ENCODE data around the gene TENM4. TPM values are rescaled to one million over a fixed set of nuclear protein-coding genes. Genes with fewer than 3 reads are reported as not detected.

Gene TENM4
- total and polyA plus RNA-seq, 2 of the 13 experiments (the other 11 are each of a cell fraction or from before 2014, with no cell fraction given): not detected

DNA sequence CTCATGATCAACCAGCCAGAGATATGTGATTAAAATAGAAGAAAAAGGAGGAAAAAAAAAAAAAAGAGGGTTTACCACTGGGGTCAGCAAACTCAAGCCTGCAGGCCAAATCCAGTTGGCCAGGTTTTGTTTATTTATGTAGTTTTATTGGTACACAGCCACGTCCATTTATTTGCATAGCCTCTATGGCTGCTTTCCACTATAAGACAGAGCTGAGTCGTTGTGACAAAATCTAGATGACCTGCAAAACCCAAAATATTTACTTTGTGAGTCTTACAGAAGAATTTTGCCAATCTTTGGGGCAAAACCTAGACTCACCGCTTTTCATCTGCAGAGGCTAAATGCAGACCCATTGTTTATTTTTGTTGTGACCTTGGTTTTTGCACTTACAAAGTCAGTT, 87.1 kb downstream of the TENM4 start:
- Histone ChIP-seq H3K27me3 (ENCODE audit: control insufficient read depth in 1 of 2, insufficient read depth in 2 of 2, low read length in 2 of 2) (no peaks in the 10 kb centered on the region), H2AFZ (ENCODE audit: low read length) (no peak overlapping the region), H3K79me2 (ENCODE audit: insufficient read depth, low read length) (no peaks in the 10 kb centered on the region), H4K20me1 (ENCODE audit: insufficient read depth, low read length) (no peaks in the 10 kb centered on the region), H3K4me3 (replicated peaks in 1 of 3; ENCODE audit: insufficient read depth in 1 of 3, low read depth in 2 of 3, low read length in 3 of 3) (no peak overlapping the region), H3K4me2 (ENCODE audit: low read depth, low read length) (no peak overlapping the region), H3K4me1 (ENCODE audit: insufficient read depth, low read length) (no peaks in the 10 kb centered on the region), H3K36me3 (replicated peaks in 1 of 2; ENCODE audit: control insufficient read depth in 1 of 2, insufficient read depth in 2 of 2, low read length in 2 of 2) (no peaks in the 10 kb centered on the region), H3K9ac (ENCODE audit: insufficient read depth, low read depth, low read length) (no peak overlapping the region), H3K9me3 (ENCODE audit: low read length) (no peaks in the 10 kb centered on the region), H3K27ac (ENCODE audit: extremely low read length, insufficient read depth, low read length) (no peak overlapping the region)
- intact Hi-C loops (cut with micrococcal nuclease; ENCODE audit: unreplicated experiment): no loop called here
- WGBS (ENCODE audit: low lambda C conversion rate): 17% methylated on average over 3 of the region's 3 CpGs
- no peak for ATAC-seq
- no TSS peak for BruUV-seq (replicated peaks)
- DNase-seq (ENCODE audit: low spot score): no peak
- POLR2A ChIA-PET: no interaction called here
- CTCF ChIA-PET (ENCODE audit: low intra/inter-chr PET ratio, low total read pairs): no interaction called here
- no peak for FAIRE-seq
- in situ Hi-C loops (cut with HindIII; ENCODE audit: extremely low pct_ligation_motif_present, low pct_unique_long_range_greater_than_20kb): no loop called here
- TF ChIP-seq MAF1 (CRISPR knock-in tag; IDR thresholded peaks at IDR 0.05; ENCODE audit: borderline replicate concordance) (no peak), MYNN (CRISPR knock-in tag; IDR thresholded peaks at IDR 0.05; ENCODE audit: low read depth) (no peak), ZNF124 (CRISPR knock-in tag; IDR thresholded peaks at IDR 0.05) (no peak), ZNF207 (IDR thresholded peaks at IDR 0.05; ENCODE audit: borderline replicate concordance) (no peak), ZNF850 (CRISPR knock-in tag; conservative IDR thresholded peaks at IDR 0.05) (no peak), NFKBIZ (CRISPR knock-in tag; IDR thresholded peaks at IDR 0.05) (no peak), HOXA3 (CRISPR knock-in tag; IDR thresholded peaks at IDR 0.05) (no peak), HNF4G (IDR thresholded peaks at IDR 0.05; ENCODE audit: borderline replicate concordance, low read depth, low read length) (no peak), HNF4G (CRISPR knock-in tag; IDR thresholded peaks at IDR 0.05; ENCODE audit: borderline replicate concordance, low read depth) (no peak), ZNF136 (CRISPR knock-in tag; IDR thresholded peaks at IDR 0.05; ENCODE audit: low read depth) (no peak), ZNF7 (CRISPR knock-in tag; IDR thresholded peaks at IDR 0.05) (no peak), ZNF431 (CRISPR knock-in tag; IDR thresholded peaks at IDR 0.05; ENCODE audit: borderline replicate concordance, low read depth) (no peak), RFX3 (CRISPR knock-in tag; IDR thresholded peaks at IDR 0.05) (no peak), HNF4A (CRISPR knock-in tag; IDR thresholded peaks at IDR 0.05) (no peak), ZNF841 (CRISPR knock-in tag; IDR thresholded peaks at IDR 0.05; ENCODE audit: borderline replicate concordance) (no peak)
- TF ChIP-seq, protein P1, sequence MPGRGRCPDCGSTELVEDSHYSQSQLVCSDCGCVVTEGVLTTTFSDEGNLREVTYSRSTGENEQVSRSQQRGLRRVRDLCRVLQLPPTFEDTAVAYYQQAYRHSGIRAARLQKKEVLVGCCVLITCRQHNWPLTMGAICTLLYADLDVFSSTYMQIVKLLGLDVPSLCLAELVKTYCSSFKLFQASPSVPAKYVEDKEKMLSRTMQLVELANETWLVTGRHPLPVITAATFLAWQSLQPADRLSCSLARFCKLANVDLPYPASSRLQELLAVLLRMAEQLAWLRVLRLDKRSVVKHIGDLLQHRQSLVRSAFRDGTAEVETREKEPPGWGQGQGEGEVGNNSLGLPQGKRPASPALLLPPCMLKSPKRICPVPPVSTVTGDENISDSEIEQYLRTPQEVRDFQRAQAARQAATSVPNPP (CRISPR knock-in tag; IDR thresholded peaks at IDR 0.05): no peak
- TF ChIP-seq, protein P2, sequence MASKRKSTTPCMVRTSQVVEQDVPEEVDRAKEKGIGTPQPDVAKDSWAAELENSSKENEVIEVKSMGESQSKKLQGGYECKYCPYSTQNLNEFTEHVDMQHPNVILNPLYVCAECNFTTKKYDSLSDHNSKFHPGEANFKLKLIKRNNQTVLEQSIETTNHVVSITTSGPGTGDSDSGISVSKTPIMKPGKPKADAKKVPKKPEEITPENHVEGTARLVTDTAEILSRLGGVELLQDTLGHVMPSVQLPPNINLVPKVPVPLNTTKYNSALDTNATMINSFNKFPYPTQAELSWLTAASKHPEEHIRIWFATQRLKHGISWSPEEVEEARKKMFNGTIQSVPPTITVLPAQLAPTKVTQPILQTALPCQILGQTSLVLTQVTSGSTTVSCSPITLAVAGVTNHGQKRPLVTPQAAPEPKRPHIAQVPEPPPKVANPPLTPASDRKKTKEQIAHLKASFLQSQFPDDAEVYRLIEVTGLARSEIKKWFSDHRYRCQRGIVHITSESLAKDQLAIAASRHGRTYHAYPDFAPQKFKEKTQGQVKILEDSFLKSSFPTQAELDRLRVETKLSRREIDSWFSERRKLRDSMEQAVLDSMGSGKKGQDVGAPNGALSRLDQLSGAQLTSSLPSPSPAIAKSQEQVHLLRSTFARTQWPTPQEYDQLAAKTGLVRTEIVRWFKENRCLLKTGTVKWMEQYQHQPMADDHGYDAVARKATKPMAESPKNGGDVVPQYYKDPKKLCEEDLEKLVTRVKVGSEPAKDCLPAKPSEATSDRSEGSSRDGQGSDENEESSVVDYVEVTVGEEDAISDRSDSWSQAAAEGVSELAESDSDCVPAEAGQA (IDR thresholded peaks at IDR 0.05; ENCODE audit: low read depth): no peak
- TF ChIP-seq, protein P2 (CRISPR knock-in tag; IDR thresholded peaks at IDR 0.05; ENCODE audit: borderline replicate concordance): no peak
- TF ChIP-seq, protein P3, sequence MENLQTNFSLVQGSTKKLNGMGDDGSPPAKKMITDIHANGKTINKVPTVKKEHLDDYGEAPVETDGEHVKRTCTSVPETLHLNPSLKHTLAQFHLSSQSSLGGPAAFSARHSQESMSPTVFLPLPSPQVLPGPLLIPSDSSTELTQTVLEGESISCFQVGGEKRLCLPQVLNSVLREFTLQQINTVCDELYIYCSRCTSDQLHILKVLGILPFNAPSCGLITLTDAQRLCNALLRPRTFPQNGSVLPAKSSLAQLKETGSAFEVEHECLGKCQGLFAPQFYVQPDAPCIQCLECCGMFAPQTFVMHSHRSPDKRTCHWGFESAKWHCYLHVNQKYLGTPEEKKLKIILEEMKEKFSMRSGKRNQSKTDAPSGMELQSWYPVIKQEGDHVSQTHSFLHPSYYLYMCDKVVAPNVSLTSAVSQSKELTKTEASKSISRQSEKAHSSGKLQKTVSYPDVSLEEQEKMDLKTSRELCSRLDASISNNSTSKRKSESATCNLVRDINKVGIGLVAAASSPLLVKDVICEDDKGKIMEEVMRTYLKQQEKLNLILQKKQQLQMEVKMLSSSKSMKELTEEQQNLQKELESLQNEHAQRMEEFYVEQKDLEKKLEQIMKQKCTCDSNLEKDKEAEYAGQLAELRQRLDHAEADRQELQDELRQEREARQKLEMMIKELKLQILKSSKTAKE (CRISPR knock-in tag; IDR thresholded peaks at IDR 0.05; ENCODE audit: borderline replicate concordance): no peak

All from HepG2 (cell line).